RWPE1 (cell line): ENCODE data around the gene NEDD1.

Experiments
- CTCF ChIA-PET: fragments of 350-600 bp; sonication (Branson Sonifier 250); formaldehyde crosslinking; extraction: SDS; loops from one replicate; lab custom pipeline; 2021; lab: Yijun Ruan, JAX
- POLR2A ChIA-PET: fragments of 400-600 bp; formaldehyde crosslinking; extraction: SDS; loops from one replicate; lab custom pipeline; 2020; ENCODE audit warnings: antibody characterized with exemption; ENCODE audit not compliant: low non-redundant PET; lab: Yijun Ruan, JAX
- DNase-seq: peaks from one replicate; pipeline ENCODE4 v3.0.0; 2012; ENCODE audit warnings: low spot score
- H3K27ac ChIP-seq: fragments of 450-650 bp; 2 replicates; pipeline ENCODE4 v1.5.1; 2017
- CTCF ChIP-seq: fragments of 450-650 bp; conservative IDR thresholded peaks from 2 replicates; pipeline ENCODE4 v1.5.1; 2017; ENCODE audit warnings: low read depth, mild to moderate bottlenecking

NEDD1 gene

GRCh38 chr12:96866801-96867590 is 40.1 kb upstream of the NEDD1 start:
- ChIA-PET POLR2A (no interaction called here), CTCF (interaction anchor here (0.6 to 0.7 kb wide), 2 partner anchors 87 to 284 kb away, joined by 3 read pairs; no protein-coding TSS in a partner anchor)
- no peak for TF ChIP-seq CTCF
- no peak for DNase-seq
- H3K27ac ChIP-seq, result no peak overlapping the region

- DNase-seq, result no peak
- no peak overlapping the region for H3K27ac ChIP-seq
- CTCF ChIA-PET, result no interaction called here
- no peak for TF ChIP-seq CTCF
- POLR2A ChIA-PET, result no interaction called here
These were observed 36.1 kb upstream of the NEDD1 start for GRCh38 chr12:96870946-96871345.

DNA sequence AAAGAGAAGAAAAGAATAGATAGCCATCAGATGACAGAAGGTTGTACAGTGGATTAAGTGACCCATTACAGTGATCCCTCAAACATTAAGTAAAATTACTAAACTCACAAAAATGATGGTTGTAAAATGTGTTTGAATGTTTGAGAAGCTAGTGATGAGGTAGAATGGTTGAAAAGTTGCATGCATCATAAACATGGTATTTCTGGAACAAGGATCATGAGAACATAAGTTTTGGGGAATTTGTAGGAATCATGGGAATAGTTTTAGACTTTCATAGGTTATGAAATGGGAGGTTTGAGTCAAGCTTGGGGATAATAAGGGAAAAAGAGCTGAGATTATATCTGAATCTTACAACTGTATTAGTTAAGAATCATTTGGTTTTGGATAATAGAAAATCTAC is 34.1 kb upstream of the NEDD1 start:
- no peak for TF ChIP-seq CTCF
- ChIA-PET CTCF (no interaction called here), POLR2A (no interaction called here)
- H3K27ac ChIP-seq, result no peak overlapping the region
- no peak for DNase-seq

- no peak for TF ChIP-seq CTCF
- H3K27ac ChIP-seq, result no peak overlapping the region
- ChIA-PET POLR2A (no interaction called here), CTCF (no interaction called here)
- DNase-seq, result no peak
These were observed 32.8 kb upstream of the NEDD1 start for GRCh38 chr12:96874211-96874610.

DNA sequence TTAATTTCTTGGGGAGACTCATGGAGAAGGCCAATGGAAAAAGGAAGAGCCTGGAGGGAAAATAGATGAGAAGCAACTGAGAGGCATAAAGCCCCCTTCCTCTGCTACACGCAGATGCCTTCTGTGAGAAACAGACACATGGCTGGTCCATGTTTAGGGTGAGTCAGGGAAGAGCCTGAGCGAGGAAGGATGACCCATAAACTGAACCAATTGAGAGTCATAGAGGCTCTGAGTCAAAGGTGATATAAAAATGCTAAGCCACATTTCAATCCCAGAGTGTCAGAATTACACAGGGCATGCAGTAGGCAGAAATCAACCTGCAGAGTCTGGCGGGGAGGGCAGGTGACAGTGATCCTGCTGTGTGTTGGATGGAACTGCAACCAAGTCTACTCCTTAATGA is 30.1 kb upstream of the NEDD1 start:
- no peak overlapping the region for H3K27ac ChIP-seq
- TF ChIP-seq CTCF, result no peak
- no peak for DNase-seq
- POLR2A ChIA-PET, result no interaction called here
- CTCF ChIA-PET, result no interaction called here

DNA sequence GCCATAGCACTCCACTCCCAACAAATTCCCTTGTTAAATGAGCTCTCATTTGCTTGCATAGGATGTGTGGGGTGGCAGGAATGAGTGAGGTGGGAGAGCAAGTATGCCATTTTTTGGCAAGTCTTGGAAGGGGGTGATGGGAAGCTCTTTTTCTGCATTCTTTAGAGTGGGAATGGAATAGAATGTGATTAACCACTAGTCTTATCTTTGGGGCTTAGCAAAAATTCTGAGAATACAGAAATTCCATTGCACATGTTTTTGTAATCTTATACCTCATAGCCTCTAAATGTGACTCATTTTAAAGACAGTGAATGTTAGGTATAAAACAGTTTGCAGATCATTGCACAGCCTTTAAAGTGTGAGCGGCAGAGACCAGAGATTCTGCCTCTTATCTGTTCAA is 28.4 kb upstream of the NEDD1 start:
- no peak for DNase-seq
- CTCF ChIA-PET, result no interaction called here
- POLR2A ChIA-PET, result no interaction called here
- no peak overlapping the region for H3K27ac ChIP-seq
- TF ChIP-seq CTCF, result no peak
